AG04450 (cell line): ENCODE data around the gene DNAH12. TPM values are rescaled to one million over a fixed set of nuclear protein-coding genes. Genes with fewer than 3 reads are reported as not detected.

Source experiments
- CTCF ChIA-PET: fragments of 300-600, 350-600 bp; formaldehyde crosslinking; extraction: SDS; loops from one replicate; lab custom pipeline; 2022; ENCODE audit warnings: antibody characterized with exemption, inconsistent platforms; lab: Charles Lee
- POLR2A ChIA-PET: fragments of 350-600 bp; formaldehyde crosslinking; extraction: SDS; loops from one replicate; lab custom pipeline; 2021; ENCODE audit warnings: antibody characterized with exemption, inconsistent platforms; lab: Yijun Ruan, JAX
- DNase-seq: peaks from one replicate; pipeline ENCODE4 v3.0.0-alpha.2; 2011; ENCODE audit warnings: low read depth, low spot score
- H3K27ac ChIP-seq: one replicate; pipeline ENCODE4 v1.5.1; 2012; ENCODE audit warnings: low read depth, low read length, control low read depth
- H3K27me3 ChIP-seq: one replicate; pipeline ENCODE4 v1.6.0; 2012; ENCODE audit warnings: low read length; ENCODE audit not compliant: control insufficient read depth, insufficient read depth
- H3K4me3 ChIP-seq: 2 replicates; pipeline ENCODE4 v1.5.1; 2011; ENCODE audit warnings: mild to moderate bottlenecking, low read depth, low read length, control low read depth
- H3K9me3 ChIP-seq: 2 replicates; pipeline ENCODE4 v1.5.1; 2012; ENCODE audit warnings: low read length; ENCODE audit not compliant: control insufficient read depth, insufficient read depth
- polyA plus RNA-seq: library from polyadenylated mRNA; depleted of rRNA; stranded (reverse); fragments of >200 nt; gene quantifications from 2 replicates; pipeline ENCODE4 v1.2.3, GENCODE V29; 2011
- TF ChIP-seq, protein P1 (sequence below): IDR thresholded peaks from 2 replicates; pipeline ENCODE4 v1.5.1; 2011; ENCODE audit warnings: low read depth, low read length, control low read depth, inconsistent platforms

DNAH12 gene
- polyA plus RNA-seq, 1 experiment = not detected

DNA sequence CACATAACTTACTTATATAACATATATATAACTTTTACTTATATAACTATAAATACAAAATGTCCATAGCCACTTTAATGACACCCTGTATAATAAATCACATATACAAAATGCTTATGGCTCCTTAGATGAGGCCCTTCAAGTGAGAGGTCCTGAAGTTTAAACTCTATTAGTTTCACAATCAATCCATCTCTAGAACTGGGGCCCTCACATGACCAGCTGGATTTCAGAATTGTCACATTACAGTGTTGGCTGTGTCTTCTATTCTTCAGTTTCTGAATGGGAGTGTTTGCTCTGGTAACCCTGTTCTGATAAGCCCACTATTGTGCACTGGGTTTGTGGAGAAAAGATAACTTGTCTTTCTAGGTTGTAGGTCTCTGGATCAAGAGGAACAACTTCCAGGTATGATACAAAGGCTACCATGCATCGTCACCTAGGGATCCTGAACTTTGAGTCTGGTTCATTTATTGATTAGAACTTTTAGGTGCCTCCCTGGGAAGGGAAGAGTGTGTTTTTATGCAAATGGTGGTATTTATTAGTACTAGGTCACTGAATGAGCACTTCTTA is 107.9 kb downstream of the DNAH12 start:
- no peaks in the 10 kb centered on the region for H3K27me3 ChIP-seq
- ChIA-PET CTCF (no interaction called here), POLR2A (no interaction called here)
- no peaks in the 10 kb centered on the region for H3K9me3 ChIP-seq
- TF ChIP-seq, protein P1, sequence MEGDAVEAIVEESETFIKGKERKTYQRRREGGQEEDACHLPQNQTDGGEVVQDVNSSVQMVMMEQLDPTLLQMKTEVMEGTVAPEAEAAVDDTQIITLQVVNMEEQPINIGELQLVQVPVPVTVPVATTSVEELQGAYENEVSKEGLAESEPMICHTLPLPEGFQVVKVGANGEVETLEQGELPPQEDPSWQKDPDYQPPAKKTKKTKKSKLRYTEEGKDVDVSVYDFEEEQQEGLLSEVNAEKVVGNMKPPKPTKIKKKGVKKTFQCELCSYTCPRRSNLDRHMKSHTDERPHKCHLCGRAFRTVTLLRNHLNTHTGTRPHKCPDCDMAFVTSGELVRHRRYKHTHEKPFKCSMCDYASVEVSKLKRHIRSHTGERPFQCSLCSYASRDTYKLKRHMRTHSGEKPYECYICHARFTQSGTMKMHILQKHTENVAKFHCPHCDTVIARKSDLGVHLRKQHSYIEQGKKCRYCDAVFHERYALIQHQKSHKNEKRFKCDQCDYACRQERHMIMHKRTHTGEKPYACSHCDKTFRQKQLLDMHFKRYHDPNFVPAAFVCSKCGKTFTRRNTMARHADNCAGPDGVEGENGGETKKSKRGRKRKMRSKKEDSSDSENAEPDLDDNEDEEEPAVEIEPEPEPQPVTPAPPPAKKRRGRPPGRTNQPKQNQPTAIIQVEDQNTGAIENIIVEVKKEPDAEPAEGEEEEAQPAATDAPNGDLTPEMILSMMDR = no peak
- H3K4me3 ChIP-seq = no peak overlapping the region
- no peak for DNase-seq
- H3K27ac ChIP-seq = no peak overlapping the region

DNA sequence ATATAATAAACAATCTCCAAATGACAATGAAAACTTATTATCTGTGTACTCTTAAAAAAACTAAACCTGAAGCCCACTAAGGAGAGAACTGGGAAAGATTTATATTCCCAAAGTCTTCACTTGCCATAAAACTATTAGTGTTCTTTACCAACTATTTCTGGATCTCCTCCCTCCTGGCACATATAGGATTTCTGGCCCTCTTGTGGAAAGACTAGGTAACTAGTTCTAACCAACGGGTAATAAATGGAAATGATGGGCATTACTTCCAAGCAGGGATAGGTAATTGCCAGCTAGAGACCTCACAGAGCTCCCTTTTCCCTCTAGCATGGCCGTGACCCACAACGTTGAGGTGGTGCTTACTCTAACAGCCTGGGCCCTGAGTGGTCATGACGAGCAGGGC is 110.1 kb downstream of the DNAH12 start:
- Histone ChIP-seq H3K27me3 (peaks cover 3% of the 10 kb centered on the region), H3K4me3 (no peak overlapping the region), H3K9me3 (no peaks in the 10 kb centered on the region), H3K27ac (no peak overlapping the region)
- ChIA-PET CTCF (no interaction called here), POLR2A (no interaction called here)
- DNase-seq = no peak
- TF ChIP-seq, protein P1 = peak; percentile 45

DNA sequence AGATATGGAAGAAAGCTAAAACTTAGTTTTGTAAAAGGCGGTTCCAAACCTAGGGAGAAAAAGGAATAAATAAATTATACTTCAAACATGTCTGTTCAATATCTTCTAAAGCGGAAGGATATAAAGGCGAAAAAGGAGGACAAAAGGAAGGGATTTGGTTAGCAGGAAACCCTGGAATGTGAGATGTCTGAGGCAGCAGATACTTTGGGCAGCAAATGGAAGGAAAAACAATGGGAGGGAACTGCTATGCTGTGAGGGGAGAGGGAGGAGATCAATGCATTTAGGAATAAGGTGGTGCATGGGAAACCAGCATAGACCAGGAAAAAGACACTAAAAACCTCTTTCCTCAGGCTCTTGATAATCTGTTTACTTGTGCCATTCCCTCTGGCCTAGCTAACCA is 120.8 kb downstream of the DNAH12 start:
- TF ChIP-seq, protein P1 = no peak
- Histone ChIP-seq H3K9me3 (no peaks in the 10 kb centered on the region), H3K27ac (no peak overlapping the region), H3K4me3 (no peak overlapping the region), H3K27me3 (no peaks in the 10 kb centered on the region)
- ChIA-PET POLR2A (no interaction called here), CTCF (no interaction called here)
- no peak for DNase-seq

DNA sequence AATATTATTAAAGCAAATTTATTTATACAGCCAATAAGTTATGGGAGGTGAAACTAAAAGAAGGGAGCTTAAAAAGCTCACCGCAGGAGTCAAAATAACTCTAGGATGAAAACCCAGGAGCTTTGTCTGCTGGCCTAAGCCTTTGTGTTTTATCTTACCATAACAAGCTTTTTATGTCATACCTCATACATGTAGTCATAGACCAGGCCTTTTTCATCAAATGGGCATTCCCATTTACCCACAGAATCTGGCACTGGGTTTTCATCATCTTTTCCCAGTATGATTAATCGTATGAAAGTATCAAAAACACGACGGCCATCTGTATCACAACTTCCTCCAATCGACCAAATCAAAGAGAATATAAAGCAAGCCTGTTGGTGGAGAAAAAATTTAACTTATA is 122.8 kb downstream of the DNAH12 start:
- no peaks in the 10 kb centered on the region for H3K27me3 ChIP-seq
- POLR2A ChIA-PET = no interaction called here
- no peak overlapping the region for H3K27ac ChIP-seq
- DNase-seq = no peak
- H3K4me3 ChIP-seq = no peak overlapping the region
- TF ChIP-seq, protein P1 = no peak
- H3K9me3 ChIP-seq = no peaks in the 10 kb centered on the region
- CTCF ChIA-PET = interaction anchor here (1.0 kb wide), 1 partner anchor 24 kb away, joined by 3 read pairs; no protein-coding TSS in a partner anchor

DNA sequence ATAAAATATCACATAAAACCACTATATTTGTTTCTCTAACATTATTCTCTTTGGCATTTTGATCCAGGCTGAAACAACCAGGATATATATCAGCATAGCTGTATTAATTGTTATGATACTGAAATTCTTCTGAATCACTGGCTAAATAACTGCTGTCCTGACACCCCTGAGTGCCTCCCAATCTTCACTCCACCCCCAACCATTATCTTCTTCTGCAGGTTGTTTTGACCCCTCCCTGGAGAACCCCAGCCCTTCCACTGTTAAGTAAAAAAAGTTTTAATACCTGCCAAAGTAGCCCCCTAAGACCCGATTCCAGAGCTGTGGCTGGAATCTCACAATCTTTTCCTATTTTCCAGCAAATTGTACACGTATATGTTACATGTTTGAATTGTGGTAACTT is 124.1 kb downstream of the DNAH12 start:
- Histone ChIP-seq H3K27me3 (no peaks in the 10 kb centered on the region), H3K27ac (no peak overlapping the region), H3K4me3 (no peak overlapping the region), H3K9me3 (no peaks in the 10 kb centered on the region)
- CTCF ChIA-PET = interaction anchor here (1.7 kb wide), 1 partner anchor 22 kb away, joined by 7 read pairs; no protein-coding TSS in a partner anchor
- POLR2A ChIA-PET = no interaction called here
- TF ChIP-seq, protein P1 = no peak
- DNase-seq = no peak
